WTC11 (cell line): ENCODE data around the gene PKP1. TPM values are rescaled to one million over a fixed set of nuclear protein-coding genes. Genes with fewer than 3 reads are reported as not detected.

Experiments
- ATAC-seq: fragments of 200-7000 bp; cut with Tn5 transposase; 2 replicates; pipeline ENCODE4 v1.10.0; 2021; ENCODE audit warnings: mild to moderate bottlenecking, moderate library complexity
- CTCF ChIA-PET: fragments of 300-600 bp; sonication (Branson Sonifier 250); formaldehyde crosslinking; loops from one replicate; lab custom pipeline; 2021; ENCODE audit warnings: antibody characterized with exemption; lab: Charles Lee
- POLR2A ChIA-PET: fragments of 350-600 bp; sonication (Branson Sonifier 250); formaldehyde crosslinking; loops from one replicate; lab custom pipeline; 2021; ENCODE audit warnings: antibody characterized with exemption; lab: Charles Lee
- DNase-seq: peaks from one replicate; pipeline ENCODE4 v3.0.0; 2021; ENCODE audit warnings: low spot score
- H3K27ac Mint-ChIP-seq: 2 replicates; pipeline ENCODE4 v1.8.0; 2021; ENCODE audit warnings: mixed read lengths
- H3K27me3 Mint-ChIP-seq: 2 replicates; pipeline ENCODE4 v1.8.0; 2021; ENCODE audit warnings: low read depth, mild to moderate bottlenecking, moderate library complexity, mixed read lengths
- H3K36me3 Mint-ChIP-seq: 2 replicates; pipeline ENCODE4 v1.8.0; 2021; ENCODE audit warnings: mixed read lengths
- H3K4me1 Mint-ChIP-seq: 2 replicates; pipeline ENCODE4 v1.8.0; 2022; ENCODE audit warnings: mixed read lengths
- H3K4me3 Mint-ChIP-seq: 2 replicates; pipeline ENCODE4 v1.8.0; 2021; ENCODE audit warnings: mild to moderate bottlenecking, moderate library complexity, mixed read lengths
- H3K9me3 Mint-ChIP-seq: 2 replicates; pipeline ENCODE4 v1.8.0; 2021; ENCODE audit warnings: mixed read lengths
- ATF2 ChIP-seq: sonication (generic); formaldehyde crosslinking; IDR thresholded peaks from 2 replicates; pipeline ENCODE4 v1.8.1; 2022; ENCODE audit warnings: low read depth, missing genetic modification reagents, borderline replicate concordance
- CTCF ChIP-seq: fragments of 200-600 bp; IDR thresholded peaks from 2 replicates; pipeline ENCODE4 v1.8.0; 2022; ENCODE audit warnings: antibody characterized with exemption
- EMX1 ChIP-seq: fragments of 250-450 bp; sonication (Bioruptor Pico); IDR thresholded peaks from 2 replicates; pipeline ENCODE4 v1.8.0; 2021; ENCODE audit warnings: mild to moderate bottlenecking
- OVOL2 ChIP-seq: fragments of 250-450 bp; sonication (Bioruptor Pico); IDR thresholded peaks from 2 replicates; pipeline ENCODE4 v1.9.0; 2021; ENCODE audit warnings: mild to moderate bottlenecking, borderline replicate concordance
- SMAD3 ChIP-seq: sonication (generic); formaldehyde crosslinking; IDR thresholded peaks from 2 replicates; pipeline ENCODE4 v1.8.0; 2022; ENCODE audit warnings: missing genetic modification reagents, mild to moderate bottlenecking, borderline replicate concordance
- SMAD4 ChIP-seq: sonication (generic); formaldehyde crosslinking; IDR thresholded peaks from 2 replicates; pipeline ENCODE4 v1.8.0; 2022; ENCODE audit warnings: mild to moderate bottlenecking, missing genetic modification reagents
- SP1 ChIP-seq: sonication (generic); formaldehyde crosslinking; conservative IDR thresholded peaks from 2 replicates; pipeline ENCODE4 v1.8.1; 2022; ENCODE audit warnings: missing genetic modification reagents
- TEAD4 ChIP-seq: sonication (generic); formaldehyde crosslinking; IDR thresholded peaks from 2 replicates; pipeline ENCODE4 v1.8.0; 2022; ENCODE audit warnings: mild to moderate bottlenecking, missing genetic modification reagents
- TP53 ChIP-seq: sonication (generic); formaldehyde crosslinking; IDR thresholded peaks from 2 replicates; pipeline ENCODE4 v1.8.1; 2023; ENCODE audit warnings: mild to moderate bottlenecking, missing genetic modification reagents
- ZBTB21 ChIP-seq: sonication (generic); formaldehyde crosslinking; IDR thresholded peaks from 2 replicates; pipeline ENCODE4 v1.8.1; 2023; ENCODE audit warnings: mild to moderate bottlenecking, missing genetic modification reagents, borderline replicate concordance
- ZNF121 ChIP-seq: sonication (generic); formaldehyde crosslinking; IDR thresholded peaks from 2 replicates; pipeline ENCODE4 v1.8.0; 2023; ENCODE audit warnings: missing genetic modification reagents
- ZNF512 ChIP-seq: sonication (generic); formaldehyde crosslinking; IDR thresholded peaks from 2 replicates; pipeline ENCODE4 v1.8.1; 2022; ENCODE audit warnings: missing genetic modification reagents, borderline replicate concordance
- total RNA-seq: library from RNA; stranded (reverse); gene quantifications from 3 replicates; pipeline ENCODE4 v1.2.3, GENCODE V29; 2021
- TF ChIP-seq, protein P1 (sequence below): sonication (generic); formaldehyde crosslinking; IDR thresholded peaks from 2 replicates; pipeline ENCODE4 v1.8.1; 2023; ENCODE audit warnings: mild to moderate bottlenecking, missing genetic modification reagents
- TF ChIP-seq, protein P2 (sequence below): sonication (generic); formaldehyde crosslinking; IDR thresholded peaks from 2 replicates; pipeline ENCODE4 v1.8.0; 2022; ENCODE audit warnings: mild to moderate bottlenecking, missing genetic modification reagents
- TF ChIP-seq, protein P3 (sequence below): fragments of 250-450 bp; sonication (Bioruptor Pico); IDR thresholded peaks from 2 replicates; pipeline ENCODE4 v1.9.0; 2021; ENCODE audit warnings: mild to moderate bottlenecking, borderline replicate concordance
- TF ChIP-seq, protein P4 (sequence below): sonication (generic); formaldehyde crosslinking; IDR thresholded peaks from 2 replicates; pipeline ENCODE4 v1.8.1; 2023; ENCODE audit warnings: mild to moderate bottlenecking, missing genetic modification reagents, moderate library complexity
- TF ChIP-seq, protein P5 (sequence below): fragments of 250-450 bp; sonication (Bioruptor Pico); IDR thresholded peaks from 2 replicates; pipeline ENCODE4 v1.8.0; 2021; ENCODE audit warnings: mild to moderate bottlenecking

PKP1 gene
- total RNA-seq, 1 experiment from 2014 or later, result 0.24 TPM

DNA sequence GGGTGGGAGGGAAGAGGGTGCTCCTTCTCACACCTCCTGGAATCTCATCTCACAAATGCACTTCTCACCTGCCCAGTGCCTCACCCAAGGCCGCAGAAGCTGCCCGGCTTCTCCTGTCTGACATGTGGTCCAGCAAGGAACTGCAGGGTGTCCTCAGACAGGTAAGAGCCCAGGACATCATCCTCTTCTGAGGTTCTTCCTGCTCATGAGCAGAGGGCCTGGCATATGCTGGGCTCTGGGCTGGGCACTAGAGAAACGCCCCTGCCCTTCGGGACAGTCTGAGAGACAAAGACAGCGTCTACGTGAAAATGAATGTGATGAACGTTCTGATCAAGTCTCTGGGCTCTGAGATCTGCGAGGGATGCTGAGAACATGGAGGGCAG, 42.4 kb downstream of the PKP1 start:
- Mint-ChIP-seq H3K9me3 (peaks cover 3% of the 10 kb centered on the region; the same call in 1 of the 2 replicates), H3K4me3 (no peak overlapping the region), H3K36me3 (no peaks in the 10 kb centered on the region), H3K27ac (no peak overlapping the region), H3K27me3 (no peaks in the 10 kb centered on the region; the same call in 1 of the 2 replicates), H3K4me1 (no peaks in the 10 kb centered on the region)
- TF ChIP-seq TEAD4 (CRISPR knock-in tag), result no peak
- TF ChIP-seq, protein P1, sequence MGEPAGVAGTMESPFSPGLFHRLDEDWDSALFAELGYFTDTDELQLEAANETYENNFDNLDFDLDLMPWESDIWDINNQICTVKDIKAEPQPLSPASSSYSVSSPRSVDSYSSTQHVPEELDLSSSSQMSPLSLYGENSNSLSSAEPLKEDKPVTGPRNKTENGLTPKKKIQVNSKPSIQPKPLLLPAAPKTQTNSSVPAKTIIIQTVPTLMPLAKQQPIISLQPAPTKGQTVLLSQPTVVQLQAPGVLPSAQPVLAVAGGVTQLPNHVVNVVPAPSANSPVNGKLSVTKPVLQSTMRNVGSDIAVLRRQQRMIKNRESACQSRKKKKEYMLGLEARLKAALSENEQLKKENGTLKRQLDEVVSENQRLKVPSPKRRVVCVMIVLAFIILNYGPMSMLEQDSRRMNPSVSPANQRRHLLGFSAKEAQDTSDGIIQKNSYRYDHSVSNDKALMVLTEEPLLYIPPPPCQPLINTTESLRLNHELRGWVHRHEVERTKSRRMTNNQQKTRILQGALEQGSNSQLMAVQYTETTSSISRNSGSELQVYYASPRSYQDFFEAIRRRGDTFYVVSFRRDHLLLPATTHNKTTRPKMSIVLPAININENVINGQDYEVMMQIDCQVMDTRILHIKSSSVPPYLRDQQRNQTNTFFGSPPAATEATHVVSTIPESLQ (CRISPR knock-in tag), result no peak
- TF ChIP-seq, protein P2, sequence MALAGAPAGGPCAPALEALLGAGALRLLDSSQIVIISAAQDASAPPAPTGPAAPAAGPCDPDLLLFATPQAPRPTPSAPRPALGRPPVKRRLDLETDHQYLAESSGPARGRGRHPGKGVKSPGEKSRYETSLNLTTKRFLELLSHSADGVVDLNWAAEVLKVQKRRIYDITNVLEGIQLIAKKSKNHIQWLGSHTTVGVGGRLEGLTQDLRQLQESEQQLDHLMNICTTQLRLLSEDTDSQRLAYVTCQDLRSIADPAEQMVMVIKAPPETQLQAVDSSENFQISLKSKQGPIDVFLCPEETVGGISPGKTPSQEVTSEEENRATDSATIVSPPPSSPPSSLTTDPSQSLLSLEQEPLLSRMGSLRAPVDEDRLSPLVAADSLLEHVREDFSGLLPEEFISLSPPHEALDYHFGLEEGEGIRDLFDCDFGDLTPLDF, result no peak
- TF ChIP-seq ZNF512 (CRISPR knock-in tag), result no peak
- no peak for TF ChIP-seq ZBTB21
- no peak for TF ChIP-seq TP53 (CRISPR knock-in tag)
- no peak for TF ChIP-seq ATF2 (CRISPR knock-in tag)
- TF ChIP-seq, protein P3, sequence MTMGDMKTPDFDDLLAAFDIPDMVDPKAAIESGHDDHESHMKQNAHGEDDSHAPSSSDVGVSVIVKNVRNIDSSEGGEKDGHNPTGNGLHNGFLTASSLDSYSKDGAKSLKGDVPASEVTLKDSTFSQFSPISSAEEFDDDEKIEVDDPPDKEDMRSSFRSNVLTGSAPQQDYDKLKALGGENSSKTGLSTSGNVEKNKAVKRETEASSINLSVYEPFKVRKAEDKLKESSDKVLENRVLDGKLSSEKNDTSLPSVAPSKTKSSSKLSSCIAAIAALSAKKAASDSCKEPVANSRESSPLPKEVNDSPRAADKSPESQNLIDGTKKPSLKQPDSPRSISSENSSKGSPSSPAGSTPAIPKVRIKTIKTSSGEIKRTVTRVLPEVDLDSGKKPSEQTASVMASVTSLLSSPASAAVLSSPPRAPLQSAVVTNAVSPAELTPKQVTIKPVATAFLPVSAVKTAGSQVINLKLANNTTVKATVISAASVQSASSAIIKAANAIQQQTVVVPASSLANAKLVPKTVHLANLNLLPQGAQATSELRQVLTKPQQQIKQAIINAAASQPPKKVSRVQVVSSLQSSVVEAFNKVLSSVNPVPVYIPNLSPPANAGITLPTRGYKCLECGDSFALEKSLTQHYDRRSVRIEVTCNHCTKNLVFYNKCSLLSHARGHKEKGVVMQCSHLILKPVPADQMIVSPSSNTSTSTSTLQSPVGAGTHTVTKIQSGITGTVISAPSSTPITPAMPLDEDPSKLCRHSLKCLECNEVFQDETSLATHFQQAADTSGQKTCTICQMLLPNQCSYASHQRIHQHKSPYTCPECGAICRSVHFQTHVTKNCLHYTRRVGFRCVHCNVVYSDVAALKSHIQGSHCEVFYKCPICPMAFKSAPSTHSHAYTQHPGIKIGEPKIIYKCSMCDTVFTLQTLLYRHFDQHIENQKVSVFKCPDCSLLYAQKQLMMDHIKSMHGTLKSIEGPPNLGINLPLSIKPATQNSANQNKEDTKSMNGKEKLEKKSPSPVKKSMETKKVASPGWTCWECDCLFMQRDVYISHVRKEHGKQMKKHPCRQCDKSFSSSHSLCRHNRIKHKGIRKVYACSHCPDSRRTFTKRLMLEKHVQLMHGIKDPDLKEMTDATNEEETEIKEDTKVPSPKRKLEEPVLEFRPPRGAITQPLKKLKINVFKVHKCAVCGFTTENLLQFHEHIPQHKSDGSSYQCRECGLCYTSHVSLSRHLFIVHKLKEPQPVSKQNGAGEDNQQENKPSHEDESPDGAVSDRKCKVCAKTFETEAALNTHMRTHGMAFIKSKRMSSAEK, result no peak
- TF ChIP-seq ZNF121 (CRISPR knock-in tag), result no peak
- TF ChIP-seq, protein P4, sequence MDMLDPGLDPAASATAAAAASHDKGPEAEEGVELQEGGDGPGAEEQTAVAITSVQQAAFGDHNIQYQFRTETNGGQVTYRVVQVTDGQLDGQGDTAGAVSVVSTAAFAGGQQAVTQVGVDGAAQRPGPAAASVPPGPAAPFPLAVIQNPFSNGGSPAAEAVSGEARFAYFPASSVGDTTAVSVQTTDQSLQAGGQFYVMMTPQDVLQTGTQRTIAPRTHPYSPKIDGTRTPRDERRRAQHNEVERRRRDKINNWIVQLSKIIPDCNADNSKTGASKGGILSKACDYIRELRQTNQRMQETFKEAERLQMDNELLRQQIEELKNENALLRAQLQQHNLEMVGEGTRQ (CRISPR knock-in tag), result no peak
- no peak for TF ChIP-seq SMAD4
- no peak for TF ChIP-seq EMX1 (CRISPR knock-in tag)
- TF ChIP-seq SMAD3 (CRISPR knock-in tag), result no peak
- no peak for TF ChIP-seq SP1 (CRISPR knock-in tag)
- TF ChIP-seq, protein P5, sequence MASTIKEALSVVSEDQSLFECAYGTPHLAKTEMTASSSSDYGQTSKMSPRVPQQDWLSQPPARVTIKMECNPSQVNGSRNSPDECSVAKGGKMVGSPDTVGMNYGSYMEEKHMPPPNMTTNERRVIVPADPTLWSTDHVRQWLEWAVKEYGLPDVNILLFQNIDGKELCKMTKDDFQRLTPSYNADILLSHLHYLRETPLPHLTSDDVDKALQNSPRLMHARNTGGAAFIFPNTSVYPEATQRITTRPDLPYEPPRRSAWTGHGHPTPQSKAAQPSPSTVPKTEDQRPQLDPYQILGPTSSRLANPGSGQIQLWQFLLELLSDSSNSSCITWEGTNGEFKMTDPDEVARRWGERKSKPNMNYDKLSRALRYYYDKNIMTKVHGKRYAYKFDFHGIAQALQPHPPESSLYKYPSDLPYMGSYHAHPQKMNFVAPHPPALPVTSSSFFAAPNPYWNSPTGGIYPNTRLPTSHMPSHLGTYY, result no peak
- TF ChIP-seq OVOL2 (CRISPR knock-in tag), result no peak
- TF ChIP-seq CTCF, result no peak
- DNase-seq (no peak), ATAC-seq (no peak)
- ChIA-PET POLR2A (no interaction called here), CTCF (interaction anchor here (1.7 to 2.1 kb wide), 2 partner anchors 22 to 110 kb away, joined by 4 to 7 read pairs; no protein-coding TSS in a partner anchor)
